ENCODE measurements around the gene SHISAL1.

The SHISAL1 gene

DNA sequence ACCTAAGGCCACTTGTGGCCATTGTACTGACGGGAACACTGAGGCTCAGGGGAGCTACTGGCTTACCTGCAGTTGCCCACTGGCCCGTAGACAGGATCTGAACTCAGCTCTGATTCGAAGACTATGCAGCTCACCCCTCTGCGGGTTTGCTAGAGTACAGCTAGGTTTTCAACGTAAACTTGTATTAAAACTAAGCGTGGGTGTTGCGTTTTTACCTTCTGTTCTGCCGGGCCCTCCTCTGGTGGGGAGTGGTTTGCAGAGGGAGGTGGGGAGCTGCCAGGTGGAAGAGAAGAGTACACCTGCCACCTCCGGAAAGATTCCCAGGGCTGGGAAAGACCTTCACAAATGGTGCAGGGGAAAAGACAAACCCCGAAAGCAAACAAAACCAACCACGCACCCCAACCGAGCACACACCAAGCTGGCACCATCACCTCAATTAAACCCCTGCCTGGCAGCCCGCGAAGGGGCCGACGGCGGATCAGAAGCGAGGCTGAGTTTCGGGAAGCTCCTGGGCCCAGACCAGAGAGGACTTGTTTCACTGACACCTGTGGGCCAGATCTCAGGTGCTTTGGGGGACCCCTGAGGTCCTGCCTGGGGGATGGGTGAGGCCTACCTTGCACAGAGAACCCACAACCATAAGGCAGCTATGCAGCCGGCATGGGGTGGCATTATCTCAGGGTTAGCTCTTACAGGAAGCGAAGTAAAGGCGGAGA is 37.7 kb downstream of the SHISAL1 start:
- no peaks in the 10 kb centered on the region for H3K4me1 ChIP-seq (ENCODE audit: low read length)
- H3F3A ChIP-seq (ENCODE audit: insufficient read depth, low read length): no peaks in the 10 kb centered on the region
- H3K27ac ChIP-seq (ENCODE audit: low read length): no peak overlapping the region
- no peak overlapping the region for H2AFZ ChIP-seq (ENCODE audit: low read length)
- no peak for DNase-seq
- H4K20me1 ChIP-seq (ENCODE audit: insufficient read depth, low read length): no peaks in the 10 kb centered on the region
- H3K4me3 ChIP-seq (ENCODE audit: low read length): no peak overlapping the region
- H3K9me2 ChIP-seq (replicated peaks; ENCODE audit: insufficient read depth, low read length): no peaks in the 10 kb centered on the region
- no peak overlapping the region for H3K4me2 ChIP-seq (ENCODE audit: low read depth, low read length)
- no peak overlapping the region for H3K9ac ChIP-seq (ENCODE audit: low read length)
- no peak; the same call in none of the 2 replicates for TF ChIP-seq EZH2phosphoT487 (IDR thresholded peaks at IDR 0.05; ENCODE audit: low read length)
- TF ChIP-seq EZH2 (optimal IDR thresholded peaks at IDR 0.05; ENCODE audit: low read depth, low read length): peak; percentile 98
- H3K9me3 ChIP-seq (replicated peaks; ENCODE audit: insufficient read depth, low read length): no peaks in the 10 kb centered on the region
- no peaks in the 10 kb centered on the region for H3K79me2 ChIP-seq (ENCODE audit: low read length)
- peaks cover 98% of the 10 kb centered on the region for H3K27me3 ChIP-seq (replicated peaks; ENCODE audit: insufficient read depth, low read length)
- H3K36me3 ChIP-seq (replicated peaks; ENCODE audit: insufficient read depth, low read length): no peaks in the 10 kb centered on the region

DNA sequence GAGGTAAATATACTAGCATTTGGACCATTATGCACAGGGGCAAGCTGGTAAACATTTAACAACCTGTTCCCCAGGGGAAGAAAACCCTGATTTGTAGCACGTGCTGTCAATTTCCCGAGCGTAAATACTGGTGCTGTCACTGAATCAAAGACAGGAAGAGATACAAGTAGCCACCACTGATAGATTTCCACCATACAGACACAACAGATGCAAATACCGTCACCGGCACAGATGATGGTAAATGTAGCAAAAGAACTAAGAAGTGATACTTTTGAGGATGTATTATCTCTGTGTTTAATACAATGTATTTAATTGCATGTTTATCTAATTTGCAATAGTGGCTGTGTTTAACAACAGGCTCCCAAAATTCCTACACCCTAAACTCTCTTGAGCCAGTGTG is 39.6 kb downstream of the SHISAL1 start:
- H4K20me1 ChIP-seq (ENCODE audit: insufficient read depth, low read length): no peaks in the 10 kb centered on the region
- peaks cover 96% of the 10 kb centered on the region for H3K27me3 ChIP-seq (replicated peaks; ENCODE audit: insufficient read depth, low read length)

DNA sequence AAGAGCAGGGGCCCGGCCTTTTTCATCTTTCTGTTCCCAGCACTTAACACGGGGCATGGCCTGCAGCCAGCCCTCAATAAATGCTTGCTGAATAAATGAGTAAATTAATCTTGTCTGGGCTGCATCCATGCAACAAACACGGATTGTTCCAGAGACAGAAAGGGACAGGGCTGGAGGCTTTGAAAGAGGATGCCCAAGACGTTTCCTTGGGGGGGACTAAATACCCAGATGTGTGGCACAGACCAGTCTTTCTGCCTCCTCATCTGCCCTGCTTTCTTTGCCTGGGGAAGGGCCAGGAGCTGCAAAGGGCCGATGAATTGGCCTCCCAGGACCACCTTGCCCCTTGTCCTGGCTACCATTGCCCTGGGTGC is 40.4 kb downstream of the SHISAL1 start:
- H2AFZ ChIP-seq (ENCODE audit: low read length): no peak overlapping the region
- H4K20me1 ChIP-seq (ENCODE audit: insufficient read depth, low read length): no peaks in the 10 kb centered on the region
- no peak for TF ChIP-seq EZH2 (optimal IDR thresholded peaks at IDR 0.05; ENCODE audit: low read depth, low read length)
- TF ChIP-seq, protein P1, sequence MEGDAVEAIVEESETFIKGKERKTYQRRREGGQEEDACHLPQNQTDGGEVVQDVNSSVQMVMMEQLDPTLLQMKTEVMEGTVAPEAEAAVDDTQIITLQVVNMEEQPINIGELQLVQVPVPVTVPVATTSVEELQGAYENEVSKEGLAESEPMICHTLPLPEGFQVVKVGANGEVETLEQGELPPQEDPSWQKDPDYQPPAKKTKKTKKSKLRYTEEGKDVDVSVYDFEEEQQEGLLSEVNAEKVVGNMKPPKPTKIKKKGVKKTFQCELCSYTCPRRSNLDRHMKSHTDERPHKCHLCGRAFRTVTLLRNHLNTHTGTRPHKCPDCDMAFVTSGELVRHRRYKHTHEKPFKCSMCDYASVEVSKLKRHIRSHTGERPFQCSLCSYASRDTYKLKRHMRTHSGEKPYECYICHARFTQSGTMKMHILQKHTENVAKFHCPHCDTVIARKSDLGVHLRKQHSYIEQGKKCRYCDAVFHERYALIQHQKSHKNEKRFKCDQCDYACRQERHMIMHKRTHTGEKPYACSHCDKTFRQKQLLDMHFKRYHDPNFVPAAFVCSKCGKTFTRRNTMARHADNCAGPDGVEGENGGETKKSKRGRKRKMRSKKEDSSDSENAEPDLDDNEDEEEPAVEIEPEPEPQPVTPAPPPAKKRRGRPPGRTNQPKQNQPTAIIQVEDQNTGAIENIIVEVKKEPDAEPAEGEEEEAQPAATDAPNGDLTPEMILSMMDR (IDR thresholded peaks at IDR 0.05; ENCODE audit: low read length): no peak
- no peak for TF ChIP-seq EZH2phosphoT487 (IDR thresholded peaks at IDR 0.05; ENCODE audit: low read length)
- no peaks in the 10 kb centered on the region for H3F3A ChIP-seq (ENCODE audit: insufficient read depth, low read length)
- no peak overlapping the region for H3K9ac ChIP-seq (ENCODE audit: low read length)
- no peak for DNase-seq
- no peaks in the 10 kb centered on the region for H3K36me3 ChIP-seq (replicated peaks; ENCODE audit: insufficient read depth, low read length)
- H3K27ac ChIP-seq (ENCODE audit: low read length): no peak overlapping the region
- no peaks in the 10 kb centered on the region for H3K79me2 ChIP-seq (ENCODE audit: low read length)
- peaks cover 96% of the 10 kb centered on the region for H3K27me3 ChIP-seq (replicated peaks; ENCODE audit: insufficient read depth, low read length)
- H3K4me1 ChIP-seq (ENCODE audit: low read length): no peaks in the 10 kb centered on the region
- H3K9me3 ChIP-seq (replicated peaks; ENCODE audit: insufficient read depth, low read length): no peaks in the 10 kb centered on the region
- H3K4me3 ChIP-seq (ENCODE audit: low read length): no peak overlapping the region
- no peak overlapping the region for H3K4me2 ChIP-seq (ENCODE audit: low read depth, low read length)
- H3K9me2 ChIP-seq (replicated peaks; ENCODE audit: insufficient read depth, low read length): no peaks in the 10 kb centered on the region

More for the DNA sequence above, 39.6 kb downstream of the SHISAL1 start:
- Histone ChIP-seq H3K4me2 (ENCODE audit: low read depth, low read length) (no peak overlapping the region), H3K36me3 (replicated peaks; ENCODE audit: insufficient read depth, low read length) (no peaks in the 10 kb centered on the region), H3K9me2 (replicated peaks; ENCODE audit: insufficient read depth, low read length) (no peaks in the 10 kb centered on the region), H3K9ac (ENCODE audit: low read length) (no peak overlapping the region), H3K4me3 (ENCODE audit: low read length) (no peak overlapping the region), H3F3A (ENCODE audit: insufficient read depth, low read length) (no peaks in the 10 kb centered on the region), H3K27ac (ENCODE audit: low read length) (no peak overlapping the region), H3K4me1 (ENCODE audit: low read length) (no peaks in the 10 kb centered on the region), H3K9me3 (replicated peaks; ENCODE audit: insufficient read depth, low read length) (no peaks in the 10 kb centered on the region), H2AFZ (ENCODE audit: low read length) (no peak overlapping the region), H3K79me2 (ENCODE audit: low read length) (no peaks in the 10 kb centered on the region)
- TF ChIP-seq, protein P1 (IDR thresholded peaks at IDR 0.05; ENCODE audit: low read length): no peak
- TF ChIP-seq EZH2phosphoT487 (IDR thresholded peaks at IDR 0.05; ENCODE audit: low read length): no peak
- TF ChIP-seq EZH2 (optimal IDR thresholded peaks at IDR 0.05; ENCODE audit: low read depth, low read length): no peak
- DNase-seq: no peak

DNA sequence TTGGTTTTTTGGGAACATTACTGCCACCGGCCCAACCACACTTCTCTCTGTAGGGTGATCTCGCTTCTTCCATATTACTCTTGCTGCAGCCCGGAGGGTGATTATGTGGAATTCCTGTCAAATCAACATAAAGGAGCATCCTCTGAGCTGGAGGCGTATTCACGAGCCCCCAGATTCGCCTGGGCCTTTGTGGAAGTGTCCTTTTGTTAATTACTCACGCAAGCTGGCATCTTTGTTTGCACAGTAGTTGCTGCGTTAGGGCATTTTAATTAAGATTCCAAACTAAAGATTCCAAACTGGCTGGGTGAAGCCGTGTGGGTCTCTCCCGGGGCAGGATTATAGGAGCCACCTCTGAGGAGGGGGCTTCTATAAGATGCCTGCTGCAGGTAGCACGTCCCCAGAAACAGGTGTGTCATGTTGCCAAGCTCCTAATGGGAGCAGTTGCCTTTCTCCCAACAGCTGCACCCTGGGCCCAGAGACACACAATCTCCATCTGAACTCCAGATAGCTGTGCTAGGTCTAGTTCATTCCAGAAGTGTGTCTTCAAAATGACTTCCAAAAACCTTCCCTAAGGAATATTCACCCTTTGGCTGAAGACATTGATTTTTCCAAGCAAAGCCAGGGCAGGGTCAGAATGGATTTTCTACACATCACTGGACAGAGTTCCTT is 40.9 kb downstream of the SHISAL1 start:
- no peaks in the 10 kb centered on the region for H3K36me3 ChIP-seq (replicated peaks; ENCODE audit: insufficient read depth, low read length)
- no peak for TF ChIP-seq EZH2 (optimal IDR thresholded peaks at IDR 0.05; ENCODE audit: low read depth, low read length)
- no peak for TF ChIP-seq EZH2phosphoT487 (IDR thresholded peaks at IDR 0.05; ENCODE audit: low read length)
- TF ChIP-seq, protein P1 (IDR thresholded peaks at IDR 0.05; ENCODE audit: low read length): no peak
- H3K27me3 ChIP-seq (replicated peaks; ENCODE audit: insufficient read depth, low read length): peaks cover 96% of the 10 kb centered on the region
- H3K4me1 ChIP-seq (ENCODE audit: low read length): no peaks in the 10 kb centered on the region
- H3K4me2 ChIP-seq (ENCODE audit: low read depth, low read length): no peak overlapping the region
- no peak overlapping the region for H3K27ac ChIP-seq (ENCODE audit: low read length)
- H2AFZ ChIP-seq (ENCODE audit: low read length): no peak overlapping the region
- no peaks in the 10 kb centered on the region for H3K79me2 ChIP-seq (ENCODE audit: low read length)
- DNase-seq: no peak
- H3F3A ChIP-seq (ENCODE audit: insufficient read depth, low read length): no peaks in the 10 kb centered on the region
- H3K9me3 ChIP-seq (replicated peaks; ENCODE audit: insufficient read depth, low read length): no peaks in the 10 kb centered on the region
- H3K9ac ChIP-seq (ENCODE audit: low read length): no peak overlapping the region
- no peaks in the 10 kb centered on the region for H4K20me1 ChIP-seq (ENCODE audit: insufficient read depth, low read length)
- H3K9me2 ChIP-seq (replicated peaks; ENCODE audit: insufficient read depth, low read length): no peaks in the 10 kb centered on the region
- H3K4me3 ChIP-seq (ENCODE audit: low read length): no peak overlapping the region
